WERI-Rb-1 (cell line): ENCODE results near the gene VAPB.

Experiments
- DNase-seq: peaks from one replicate; pipeline ENCODE4 v3.0.0-alpha.2; 2020
- H3K27ac ChIP-seq: fragments of 250-450 bp; sonication (Bioruptor Pico); 2 replicates; pipeline ENCODE4 v1.5.1; 2020; ENCODE audit warnings: mild to moderate bottlenecking, moderate library complexity
- H3K27me3 ChIP-seq: fragments of 250-450 bp; sonication (Bioruptor Pico); 2 replicates; pipeline ENCODE4 v1.5.1; 2021; ENCODE audit warnings: mild to moderate bottlenecking, low read depth, moderate library complexity; ENCODE audit not compliant: insufficient read depth, severe bottlenecking
- H3K36me3 ChIP-seq: fragments of 250-450 bp; sonication (Bioruptor Pico); 2 replicates; pipeline ENCODE4 v1.5.1; 2020; ENCODE audit warnings: mild to moderate bottlenecking, moderate library complexity
- H3K4me3 ChIP-seq: 2 replicates; pipeline ENCODE4 v1.5.1; 2011; ENCODE audit warnings: low read depth, mild to moderate bottlenecking, control low read depth, low read length
- H3K9me3 ChIP-seq: fragments of 250-450 bp; sonication (Bioruptor Pico); 2 replicates; pipeline ENCODE4 v1.5.1; 2021; ENCODE audit warnings: mild to moderate bottlenecking, moderate library complexity; ENCODE audit not compliant: severe bottlenecking
- TF ChIP-seq, protein P1 (sequence below): IDR thresholded peaks from 2 replicates; pipeline ENCODE4 v1.5.1; 2011; ENCODE audit warnings: low read depth, mild to moderate bottlenecking, control low read depth, inconsistent platforms, low read length

The VAPB gene

DNA sequence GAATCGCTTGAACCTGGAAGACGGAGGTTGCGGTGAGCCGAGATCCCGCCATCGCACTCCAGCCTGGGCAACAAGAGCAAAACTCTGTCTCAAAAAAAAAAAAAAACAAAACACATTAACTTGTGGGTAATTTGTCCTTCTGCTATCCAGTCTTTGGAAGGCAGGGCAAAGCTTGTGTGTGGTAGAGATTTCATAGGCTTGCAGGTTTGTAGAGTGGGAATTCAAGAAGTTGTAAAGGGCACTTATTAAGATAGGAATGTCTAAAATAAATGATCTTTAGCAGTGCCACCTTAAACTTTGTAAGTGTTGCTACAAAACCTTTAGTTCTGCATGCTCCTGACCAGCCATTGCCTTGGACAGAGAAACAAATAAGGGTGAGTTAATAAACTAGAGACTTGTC is 8.4 kb downstream of the VAPB start:
- H3K27me3 ChIP-seq = no peaks in the 10 kb centered on the region
- no peak overlapping the region for H3K27ac ChIP-seq
- peaks cover 7% of the 10 kb centered on the region for H3K36me3 ChIP-seq
- no peak overlapping the region for H3K4me3 ChIP-seq
- no peak for DNase-seq
- no peaks in the 10 kb centered on the region for H3K9me3 ChIP-seq
- TF ChIP-seq, protein P1, sequence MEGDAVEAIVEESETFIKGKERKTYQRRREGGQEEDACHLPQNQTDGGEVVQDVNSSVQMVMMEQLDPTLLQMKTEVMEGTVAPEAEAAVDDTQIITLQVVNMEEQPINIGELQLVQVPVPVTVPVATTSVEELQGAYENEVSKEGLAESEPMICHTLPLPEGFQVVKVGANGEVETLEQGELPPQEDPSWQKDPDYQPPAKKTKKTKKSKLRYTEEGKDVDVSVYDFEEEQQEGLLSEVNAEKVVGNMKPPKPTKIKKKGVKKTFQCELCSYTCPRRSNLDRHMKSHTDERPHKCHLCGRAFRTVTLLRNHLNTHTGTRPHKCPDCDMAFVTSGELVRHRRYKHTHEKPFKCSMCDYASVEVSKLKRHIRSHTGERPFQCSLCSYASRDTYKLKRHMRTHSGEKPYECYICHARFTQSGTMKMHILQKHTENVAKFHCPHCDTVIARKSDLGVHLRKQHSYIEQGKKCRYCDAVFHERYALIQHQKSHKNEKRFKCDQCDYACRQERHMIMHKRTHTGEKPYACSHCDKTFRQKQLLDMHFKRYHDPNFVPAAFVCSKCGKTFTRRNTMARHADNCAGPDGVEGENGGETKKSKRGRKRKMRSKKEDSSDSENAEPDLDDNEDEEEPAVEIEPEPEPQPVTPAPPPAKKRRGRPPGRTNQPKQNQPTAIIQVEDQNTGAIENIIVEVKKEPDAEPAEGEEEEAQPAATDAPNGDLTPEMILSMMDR = no peak

DNA sequence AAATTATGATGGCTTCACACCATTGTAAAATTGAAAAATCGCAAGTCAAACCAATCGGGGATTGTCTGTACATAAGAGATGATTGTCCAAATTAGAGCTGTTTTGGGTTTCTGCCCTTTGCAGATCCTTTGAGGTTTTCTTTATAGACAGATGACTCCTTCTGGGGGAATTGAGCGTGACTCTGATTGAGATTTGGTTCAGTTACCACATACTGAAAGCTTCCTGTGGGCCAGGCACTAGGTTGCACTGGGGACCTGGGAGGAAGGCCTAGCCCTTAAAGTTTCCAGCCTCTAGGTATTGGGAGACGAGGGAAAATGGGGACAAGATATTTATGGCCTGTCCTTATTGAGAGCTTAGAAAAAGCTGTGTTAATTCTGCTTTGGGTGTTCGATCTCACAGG is 9.2 kb downstream of the VAPB start:
- Histone ChIP-seq H3K27me3 (no peaks in the 10 kb centered on the region), H3K27ac (no peak overlapping the region), H3K9me3 (no peaks in the 10 kb centered on the region), H3K36me3 (no peaks in the 10 kb centered on the region; the same call in 1 of the 2 replicates), H3K4me3 (no peak overlapping the region)
- TF ChIP-seq, protein P1 = no peak
- DNase-seq = no peak

DNA sequence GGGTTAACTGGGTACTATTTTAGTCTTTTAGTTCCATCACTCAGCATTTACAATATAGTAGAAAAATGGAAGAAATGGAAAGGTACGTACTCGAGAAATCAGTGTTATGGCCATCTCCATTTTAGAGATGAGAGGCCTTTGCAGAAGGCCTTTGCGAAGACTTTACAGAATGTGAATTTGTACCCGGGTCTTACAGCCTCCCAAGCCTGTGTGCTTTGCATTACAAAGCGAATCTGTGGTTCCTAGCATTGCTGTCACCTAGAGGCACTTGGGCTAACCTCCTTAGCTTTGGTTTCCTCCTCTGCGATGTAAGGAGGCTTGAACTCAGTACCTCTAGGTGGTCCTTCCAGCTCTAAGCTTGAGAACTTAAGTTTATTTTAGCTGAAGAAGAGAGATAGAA is 10.9 kb downstream of the VAPB start:
- no peak for DNase-seq
- Histone ChIP-seq H3K9me3 (no peaks in the 10 kb centered on the region), H3K27ac (no peak overlapping the region), H3K4me3 (no peak overlapping the region), H3K36me3 (no peaks in the 10 kb centered on the region), H3K27me3 (no peaks in the 10 kb centered on the region)
- TF ChIP-seq, protein P1 = no peak

- H3K27me3 ChIP-seq = no peaks in the 10 kb centered on the region
- DNase-seq = no peak
- H3K4me3 ChIP-seq = no peak overlapping the region
- no peak overlapping the region for H3K27ac ChIP-seq
- no peaks in the 10 kb centered on the region for H3K36me3 ChIP-seq
- TF ChIP-seq, protein P1 = no peak
- H3K9me3 ChIP-seq = no peaks in the 10 kb centered on the region
Measured at GRCh38 chr20:58401162-58401561, 12.1 kb downstream of the VAPB start.

- Histone ChIP-seq H3K27me3 (no peaks in the 10 kb centered on the region), H3K27ac (no peak overlapping the region), H3K36me3 (no peaks in the 10 kb centered on the region), H3K9me3 (no peaks in the 10 kb centered on the region), H3K4me3 (no peak overlapping the region)
- no peak for DNase-seq
- TF ChIP-seq, protein P1 = no peak
Measured at GRCh38 chr20:58402305-58402704, 13.3 kb downstream of the VAPB start.

- TF ChIP-seq, protein P1 = no peak
- H3K27ac ChIP-seq = no peak overlapping the region
Measured at GRCh38 chr20:58402827-58403226, 13.8 kb downstream of the VAPB start.

More at GRCh38 chr20:58402827-58403226, 13.8 kb downstream of the VAPB start:
- no peaks in the 10 kb centered on the region for H3K36me3 ChIP-seq
- DNase-seq = no peak
- H3K27me3 ChIP-seq = no peaks in the 10 kb centered on the region
- H3K4me3 ChIP-seq = no peak overlapping the region
- H3K9me3 ChIP-seq = no peaks in the 10 kb centered on the region
